HG02885 (cell line): ENCODE data around the gene COIL.

ENCODE experiments used
- ATAC-seq: cut with Tn5 transposase; IDR thresholded peaks from one replicate; pipeline ENCODE4 v1.9.1; 2021; ENCODE audit warnings: mild to moderate bottlenecking; ENCODE audit not compliant: unreplicated experiment, poor library complexity

Gene COIL

DNA sequence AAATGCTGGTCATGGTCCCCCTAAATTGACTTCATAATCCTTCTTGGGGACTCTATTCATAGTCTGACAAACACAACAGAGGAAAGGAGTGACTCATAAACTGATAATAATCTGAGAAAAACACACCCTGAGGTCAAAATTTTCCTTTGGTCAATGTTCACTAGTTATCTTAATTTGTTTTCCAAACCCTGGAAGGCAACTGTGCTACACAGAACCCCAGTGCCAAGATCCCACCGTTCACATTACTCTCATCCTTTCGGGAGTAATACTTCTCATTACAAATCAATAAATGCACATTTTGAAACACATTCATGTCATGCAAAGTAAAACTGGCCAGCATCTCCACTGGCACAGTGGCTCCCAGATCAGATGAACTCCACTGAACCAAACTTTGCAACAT lies 23.2 kb downstream of the COIL start:
- ATAC-seq, result no peak

DNA sequence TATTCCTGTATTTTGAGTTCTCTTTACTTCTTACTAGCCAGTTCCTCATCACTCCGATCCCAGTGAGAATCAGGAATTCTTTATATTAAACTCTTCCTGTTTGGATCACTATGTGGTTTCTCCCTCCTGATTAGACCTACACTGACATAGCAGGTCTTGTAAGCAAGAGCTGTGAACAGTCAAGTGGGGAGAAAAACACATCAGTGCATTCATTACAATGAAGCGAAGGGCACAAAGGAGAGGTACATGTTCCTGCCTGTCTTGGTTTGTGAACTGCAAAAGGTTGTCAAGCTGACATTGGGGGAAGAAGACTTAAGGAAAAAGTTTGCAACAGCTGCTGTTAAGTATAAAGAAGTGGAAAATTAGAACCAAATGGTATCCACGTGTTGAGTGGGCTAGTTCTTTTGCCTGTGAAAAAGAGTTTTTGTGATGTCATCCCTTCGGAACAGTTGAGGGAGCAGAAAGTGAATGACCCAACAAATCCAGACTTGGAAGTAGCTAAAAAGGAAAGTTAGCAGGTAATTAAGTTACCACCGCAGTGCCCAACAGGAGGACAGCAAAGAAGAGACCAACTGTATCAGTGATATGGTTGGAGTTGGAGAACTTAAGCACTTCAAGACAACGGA lies 24.0 kb downstream of the COIL start:
- no peak for ATAC-seq

GRCh38 chr17:56935461-56935860 lies 25.4 kb downstream of the COIL start:
- no peak for ATAC-seq

DNA sequence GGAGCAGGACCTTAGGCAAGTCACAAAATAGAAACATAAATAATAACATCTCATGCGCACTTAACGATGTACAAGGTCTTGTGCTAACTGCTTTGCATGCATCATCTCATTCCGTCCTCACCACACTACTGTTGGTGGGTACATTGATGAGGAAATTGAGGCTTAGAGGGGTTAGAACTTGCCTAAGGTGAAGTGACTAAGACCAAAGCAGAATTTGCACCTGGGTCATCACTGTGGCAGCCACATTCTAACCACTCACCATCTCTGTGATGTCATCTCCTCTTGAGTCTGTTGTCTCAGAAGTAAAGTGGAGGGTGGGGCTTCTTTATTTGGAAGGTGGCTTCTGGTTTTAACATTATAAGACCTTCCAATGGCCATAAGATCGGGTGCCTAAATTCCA lies 26.6 kb downstream of the COIL start:
- no peak for ATAC-seq

GRCh38 chr17:56933868-56934267 lies 27.0 kb downstream of the COIL start:
- no peak for ATAC-seq

GRCh38 chr17:56933151-56933745 lies 27.6 kb downstream of the COIL start:
- no peak for ATAC-seq

- ATAC-seq, result no peak
These were observed 30.0 kb downstream of the COIL start for GRCh38 chr17:56930739-56931337.

- ATAC-seq, result no peak
These were observed 31.4 kb downstream of the COIL start for GRCh38 chr17:56929362-56929969.

DNA sequence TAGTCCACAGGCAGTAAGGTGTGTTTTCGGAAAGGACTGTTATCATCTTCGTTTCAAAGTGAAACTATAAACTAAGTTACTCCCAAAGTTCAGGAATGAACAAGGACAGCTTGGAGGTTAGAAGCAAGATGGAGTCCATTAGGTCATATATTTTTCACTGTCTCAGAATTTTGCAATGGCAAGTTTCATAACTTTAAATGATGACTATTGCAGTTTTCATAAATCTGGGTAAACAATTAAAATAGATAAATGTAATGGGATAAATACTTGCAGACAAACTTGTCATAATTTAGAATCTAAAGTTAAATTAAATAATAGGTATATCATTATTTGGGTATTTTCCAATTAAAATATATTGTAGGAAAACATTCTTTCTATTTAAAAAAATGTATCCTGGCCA lies 32.3 kb downstream of the COIL start:
- no peak for ATAC-seq

DNA sequence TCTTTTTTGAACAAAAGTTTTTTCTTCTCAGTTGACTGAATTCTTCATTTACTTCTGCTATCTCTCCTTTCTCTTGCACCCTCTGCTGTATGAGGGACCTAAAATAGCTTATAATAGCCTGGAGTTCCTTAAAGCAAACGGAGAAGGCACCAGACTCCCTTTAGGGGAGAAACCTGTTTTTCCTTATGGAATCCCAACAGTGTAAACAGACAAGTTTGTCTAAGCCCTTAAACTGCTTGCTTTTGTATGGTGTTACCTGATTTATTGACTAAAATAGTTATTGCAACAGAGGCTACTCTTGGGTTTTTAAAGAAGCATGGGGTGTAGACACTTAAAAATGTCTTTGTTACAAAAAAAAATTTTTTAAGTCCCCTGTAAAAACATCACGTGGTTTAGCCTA lies 34.1 kb downstream of the COIL start:
- no peak for ATAC-seq

GRCh38 chr17:56926270-56926669 lies 34.6 kb downstream of the COIL start:
- no peak for ATAC-seq

GRCh38 chr17:56925088-56925487 lies 35.8 kb downstream of the COIL start:
- ATAC-seq, result no peak

GRCh38 chr17:56919717-56920116 lies 41.1 kb downstream of the COIL start:
- ATAC-seq, result no peak

DNA sequence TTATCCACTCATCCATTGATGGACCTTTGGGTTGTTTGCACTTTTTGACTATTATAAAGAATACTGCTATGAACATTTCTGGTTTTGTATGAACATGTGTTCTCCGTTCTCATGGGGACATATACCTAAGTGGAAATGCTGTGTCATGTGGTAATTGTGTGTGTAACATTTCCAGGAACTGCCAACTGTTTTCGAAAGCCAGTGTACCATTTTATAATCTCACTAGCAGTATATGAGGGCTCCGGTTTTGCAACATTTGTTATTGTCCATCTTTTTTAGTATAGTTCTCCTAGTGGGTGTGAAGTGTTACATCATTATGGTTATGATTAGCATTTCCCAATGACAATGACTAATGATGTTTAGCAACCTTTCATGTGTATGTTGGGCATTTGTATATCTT lies 41.9 kb downstream of the COIL start:
- ATAC-seq, result no peak

- no peak for ATAC-seq
These were observed 43.1 kb downstream of the COIL start for GRCh38 chr17:56917559-56918296.

- no peak for ATAC-seq
These were observed 46.1 kb downstream of the COIL start for GRCh38 chr17:56914581-56915273.

- peak; percentile 72 for ATAC-seq
These were observed 46.8 kb downstream of the COIL start, which contains the start of gene TRIM25 for GRCh38 chr17:56913867-56914580. Gene TRIM25 (minus strand): TSS chr17:56914049. CDS start chr17:56913988, 61 bp downstream.

DNA sequence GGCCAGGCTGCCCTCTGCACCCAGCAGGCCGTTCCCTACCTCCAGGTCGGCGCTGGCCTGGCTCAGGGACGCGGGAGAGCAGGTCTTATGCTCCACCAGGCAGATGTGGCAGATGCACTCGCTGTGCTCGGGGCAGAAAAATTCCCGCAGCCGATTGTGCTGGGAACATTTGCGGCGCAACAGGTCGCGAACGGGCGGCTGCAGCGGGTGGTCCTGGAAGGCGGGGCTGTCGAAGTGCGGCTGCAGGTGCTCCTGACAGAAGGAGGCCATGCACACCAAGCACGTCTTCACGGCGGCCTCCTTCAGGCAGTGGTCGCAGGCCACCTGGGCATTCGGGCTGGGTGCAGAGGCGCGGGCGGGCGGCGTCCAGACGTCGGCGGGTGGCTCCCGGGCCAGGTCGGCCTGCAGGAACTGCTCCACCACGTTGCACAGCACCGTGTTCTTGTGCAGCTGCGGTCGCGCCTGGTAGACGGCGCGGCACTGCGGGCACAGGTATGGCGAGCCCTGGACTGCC lies 47.4 kb downstream of the COIL start:
- ATAC-seq, result peak; percentile 40

DNA sequence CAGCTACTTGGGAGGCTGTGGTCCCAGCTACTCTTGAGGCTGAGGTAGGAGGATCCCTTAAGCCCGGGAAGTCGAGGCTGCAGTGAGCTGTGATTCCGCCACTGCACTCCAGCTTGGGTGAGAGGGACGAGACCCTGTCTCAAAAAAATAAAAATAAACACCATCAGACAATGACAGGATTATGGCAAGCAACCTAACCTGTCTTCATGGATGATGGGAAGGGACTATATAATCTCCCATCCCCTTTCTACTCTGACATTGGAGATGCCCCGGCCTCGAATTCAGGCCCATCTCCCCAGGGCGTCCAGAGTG lies 47.9 kb downstream of the COIL start:
- ATAC-seq, result no peak
